SK-N-SH (cell line): ENCODE data around the gene MAP4. TPM values are rescaled to one million over a fixed set of nuclear protein-coding genes. Genes with fewer than 3 reads are reported as not detected.

Source experiments
- CHD2 ChIP-seq: fragments of 150-350 bp; IDR thresholded peaks from 2 replicates; pipeline ENCODE4 v1.6.1; 2018; ENCODE audit warnings: low read length; ENCODE audit not compliant: partially characterized antibody
- ELF1 ChIP-seq: IDR thresholded peaks from 2 replicates; pipeline ENCODE4 v1.4.0; 2012
- FOSL2 ChIP-seq: IDR thresholded peaks from 2 replicates; pipeline ENCODE4 v1.4.0; 2012; ENCODE audit warnings: low read depth, mild to moderate bottlenecking, moderate library complexity, borderline replicate concordance
- FOXM1 ChIP-seq: IDR thresholded peaks from 2 replicates; pipeline ENCODE4 v1.4.0; 2012; ENCODE audit warnings: low read depth, mild to moderate bottlenecking
- GATA2 ChIP-seq: sonication (generic); formaldehyde crosslinking; IDR thresholded peaks from 2 replicates; pipeline ENCODE4 v1.5.0; 2020; ENCODE audit warnings: mild to moderate bottlenecking, missing genetic modification reagents
- JUND ChIP-seq: IDR thresholded peaks from 2 replicates; pipeline ENCODE4 v1.4.0; 2012
- MXI1 ChIP-seq: IDR thresholded peaks from 2 replicates; pipeline ENCODE4 v1.6.1; 2012; ENCODE audit warnings: mild to moderate bottlenecking, low read depth, low read length, improper control_type of control experiment
- PBX3 ChIP-seq: IDR thresholded peaks from 2 replicates; pipeline ENCODE4; 2012
- RAD21 ChIP-seq: IDR thresholded peaks from 2 replicates; pipeline ENCODE4 v1.6.1; 2012; ENCODE audit warnings: mild to moderate bottlenecking, low read length
- RFX5 ChIP-seq: IDR thresholded peaks from 2 replicates; pipeline ENCODE4 v1.6.1; 2012; ENCODE audit warnings: mild to moderate bottlenecking, improper control_type of control experiment, low read length
- RXRA ChIP-seq: IDR thresholded peaks from 2 replicates; pipeline ENCODE4 v1.4.0; 2012; ENCODE audit warnings: low read depth, mild to moderate bottlenecking, borderline replicate concordance
- TAF1 ChIP-seq: IDR thresholded peaks from 2 replicates; pipeline ENCODE4 v1.6.1; 2012; ENCODE audit warnings: low read depth, mild to moderate bottlenecking, low read length, moderate library complexity, borderline replicate concordance
- TCF12 ChIP-seq: IDR thresholded peaks from 2 replicates; pipeline ENCODE4 v1.4.0; 2012
- USF1 ChIP-seq: IDR thresholded peaks from 2 replicates; pipeline ENCODE4 v1.4.0; 2012; ENCODE audit warnings: low read depth, borderline replicate concordance
- YY1 ChIP-seq: IDR thresholded peaks from 2 replicates; pipeline ENCODE4 v1.4.0; 2012; ENCODE audit warnings: low read depth, mild to moderate bottlenecking
- polyA plus RNA-seq, 3 experiments: library from polyadenylated mRNA; depleted of rRNA; stranded (reverse); fragments of >200 nt; gene quantifications; 2 replicates each; pipeline ENCODE4 v1.2.3, GENCODE V29; 2012
- TF ChIP-seq, protein P1 (sequence below): fragments of 200-600 bp; sonication (generic); IDR thresholded peaks from 2 replicates; pipeline ENCODE4 v1.6.1; 2017; ENCODE audit warnings: antibody characterized with exemption, mild to moderate bottlenecking, moderate library complexity
- TF ChIP-seq, protein P2 (sequence below): IDR thresholded peaks from 2 replicates; pipeline ENCODE4 v1.6.1; 2012; ENCODE audit warnings: mild to moderate bottlenecking, low read depth, low read length, moderate library complexity

The MAP4 gene
- polyA plus RNA-seq, 1 of the 3 experiments (the other 2 are of a cell fraction), result 121 TPM

GRCh38 chr3:47984075-47984728 lies 32.0 kb downstream of the MAP4 start (continued):
- TF ChIP-seq RFX5 (no peak), TCF12 (peak; percentile 53; the same call in 1 of the 2 replicates), GATA2 (CRISPR knock-in tag) (no peak), FOXM1 (no peak), YY1 (no peak), JUND (peak; percentile 87), TAF1 (no peak), ELF1 (no peak), PBX3 (no peak; the same call in 1 of the 2 replicates), RAD21 (no peak), CHD2 (no peak), RXRA (peak; percentile 37; the same call in 1 of the 2 replicates), FOSL2 (peak; percentile 96), USF1 (no peak), MXI1 (no peak)
- TF ChIP-seq, protein P1, sequence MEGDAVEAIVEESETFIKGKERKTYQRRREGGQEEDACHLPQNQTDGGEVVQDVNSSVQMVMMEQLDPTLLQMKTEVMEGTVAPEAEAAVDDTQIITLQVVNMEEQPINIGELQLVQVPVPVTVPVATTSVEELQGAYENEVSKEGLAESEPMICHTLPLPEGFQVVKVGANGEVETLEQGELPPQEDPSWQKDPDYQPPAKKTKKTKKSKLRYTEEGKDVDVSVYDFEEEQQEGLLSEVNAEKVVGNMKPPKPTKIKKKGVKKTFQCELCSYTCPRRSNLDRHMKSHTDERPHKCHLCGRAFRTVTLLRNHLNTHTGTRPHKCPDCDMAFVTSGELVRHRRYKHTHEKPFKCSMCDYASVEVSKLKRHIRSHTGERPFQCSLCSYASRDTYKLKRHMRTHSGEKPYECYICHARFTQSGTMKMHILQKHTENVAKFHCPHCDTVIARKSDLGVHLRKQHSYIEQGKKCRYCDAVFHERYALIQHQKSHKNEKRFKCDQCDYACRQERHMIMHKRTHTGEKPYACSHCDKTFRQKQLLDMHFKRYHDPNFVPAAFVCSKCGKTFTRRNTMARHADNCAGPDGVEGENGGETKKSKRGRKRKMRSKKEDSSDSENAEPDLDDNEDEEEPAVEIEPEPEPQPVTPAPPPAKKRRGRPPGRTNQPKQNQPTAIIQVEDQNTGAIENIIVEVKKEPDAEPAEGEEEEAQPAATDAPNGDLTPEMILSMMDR, result no peak
- TF ChIP-seq, protein P2, sequence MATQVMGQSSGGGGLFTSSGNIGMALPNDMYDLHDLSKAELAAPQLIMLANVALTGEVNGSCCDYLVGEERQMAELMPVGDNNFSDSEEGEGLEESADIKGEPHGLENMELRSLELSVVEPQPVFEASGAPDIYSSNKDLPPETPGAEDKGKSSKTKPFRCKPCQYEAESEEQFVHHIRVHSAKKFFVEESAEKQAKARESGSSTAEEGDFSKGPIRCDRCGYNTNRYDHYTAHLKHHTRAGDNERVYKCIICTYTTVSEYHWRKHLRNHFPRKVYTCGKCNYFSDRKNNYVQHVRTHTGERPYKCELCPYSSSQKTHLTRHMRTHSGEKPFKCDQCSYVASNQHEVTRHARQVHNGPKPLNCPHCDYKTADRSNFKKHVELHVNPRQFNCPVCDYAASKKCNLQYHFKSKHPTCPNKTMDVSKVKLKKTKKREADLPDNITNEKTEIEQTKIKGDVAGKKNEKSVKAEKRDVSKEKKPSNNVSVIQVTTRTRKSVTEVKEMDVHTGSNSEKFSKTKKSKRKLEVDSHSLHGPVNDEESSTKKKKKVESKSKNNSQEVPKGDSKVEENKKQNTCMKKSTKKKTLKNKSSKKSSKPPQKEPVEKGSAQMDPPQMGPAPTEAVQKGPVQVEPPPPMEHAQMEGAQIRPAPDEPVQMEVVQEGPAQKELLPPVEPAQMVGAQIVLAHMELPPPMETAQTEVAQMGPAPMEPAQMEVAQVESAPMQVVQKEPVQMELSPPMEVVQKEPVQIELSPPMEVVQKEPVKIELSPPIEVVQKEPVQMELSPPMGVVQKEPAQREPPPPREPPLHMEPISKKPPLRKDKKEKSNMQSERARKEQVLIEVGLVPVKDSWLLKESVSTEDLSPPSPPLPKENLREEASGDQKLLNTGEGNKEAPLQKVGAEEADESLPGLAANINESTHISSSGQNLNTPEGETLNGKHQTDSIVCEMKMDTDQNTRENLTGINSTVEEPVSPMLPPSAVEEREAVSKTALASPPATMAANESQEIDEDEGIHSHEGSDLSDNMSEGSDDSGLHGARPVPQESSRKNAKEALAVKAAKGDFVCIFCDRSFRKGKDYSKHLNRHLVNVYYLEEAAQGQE, result no peak
